Measurements from ENCODE around the gene OTOS. TPM values are rescaled to one million over a fixed set of nuclear protein-coding genes. Genes with fewer than 3 reads are reported as not detected.

The OTOS gene
- total and polyA plus RNA-seq, 4 donors = not detected

DNA sequence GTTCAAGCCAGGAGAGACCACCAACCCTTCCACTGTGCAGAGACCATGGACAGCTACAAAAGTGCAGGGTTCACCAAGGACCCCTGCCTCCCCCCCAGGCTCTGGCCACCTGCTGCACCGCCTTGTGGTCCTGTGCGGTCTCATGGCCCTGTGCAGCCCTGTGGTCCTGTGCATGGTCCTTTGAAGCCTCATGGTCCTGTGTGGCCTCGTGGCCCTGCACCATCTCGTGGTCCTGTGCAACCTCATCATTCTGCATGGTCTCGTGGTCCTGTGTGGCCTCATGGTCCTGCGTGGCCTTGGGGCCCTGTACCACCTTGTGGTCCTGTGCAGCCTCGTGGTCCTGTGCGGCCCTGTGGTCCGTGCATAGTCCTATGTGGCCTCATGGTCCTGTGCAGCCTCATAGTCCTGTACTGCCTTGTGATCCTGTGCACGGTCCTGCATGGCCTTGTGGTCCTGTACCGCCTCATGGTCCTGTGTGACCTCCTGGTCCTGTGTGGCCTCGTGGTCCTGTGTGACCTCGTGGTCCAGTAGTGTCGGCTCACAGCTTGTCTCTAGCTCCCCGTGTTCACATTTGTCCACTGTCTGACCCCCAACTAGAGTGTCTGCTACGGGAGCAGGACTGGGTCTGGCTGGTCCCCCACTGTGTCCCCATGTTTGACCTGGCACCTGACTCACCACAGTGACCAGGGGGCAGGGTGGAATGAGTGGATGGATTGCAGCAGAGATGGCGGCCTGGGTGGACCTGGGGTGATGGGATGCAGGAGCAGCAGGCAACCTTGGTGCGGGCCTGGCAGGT lies 20.0 kb upstream of the OTOS start:
- no peaks in the 10 kb centered on the region for H3K36me3 ChIP-seq (ENCODE audit: control insufficient read depth in 4 of 4, insufficient read depth in 3 of 4, low read depth in 1 of 4, low read length in 3 of 4)
- TF ChIP-seq TAF1 (conservative IDR thresholded peaks at IDR 0.05) (no peak), HNF4A (conservative IDR thresholded peaks at IDR 0.05) (no peak), EGR1 (IDR thresholded peaks at IDR 0.05; ENCODE audit: low read depth in 2 of 2) (no peak)
- TF ChIP-seq, protein P1, sequence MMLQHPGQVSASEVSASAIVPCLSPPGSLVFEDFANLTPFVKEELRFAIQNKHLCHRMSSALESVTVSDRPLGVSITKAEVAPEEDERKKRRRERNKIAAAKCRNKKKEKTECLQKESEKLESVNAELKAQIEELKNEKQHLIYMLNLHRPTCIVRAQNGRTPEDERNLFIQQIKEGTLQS (IDR thresholded peaks at IDR 0.05) = no peak
- no peaks in the 10 kb centered on the region for H3K27me3 ChIP-seq (ENCODE audit: control insufficient read depth in 4 of 4, insufficient read depth in 4 of 4, low read length in 3 of 4)
- H3K4me1 ChIP-seq (ENCODE audit: control insufficient read depth in 4 of 4, insufficient read depth in 4 of 4, low read length in 3 of 4) = no peaks in the 10 kb centered on the region
- H3K9me3 ChIP-seq (ENCODE audit: control insufficient read depth in 4 of 4, low read length in 3 of 4) = no peaks in the 10 kb centered on the region
- H3K27ac ChIP-seq (ENCODE audit: low read depth in 1 of 2, low read length in 2 of 2) = no peak overlapping the region
- no peak overlapping the region for H3K4me3 ChIP-seq (ENCODE audit: low read depth in 1 of 3, low read length in 3 of 3)
- no peak for DNase-seq (ENCODE audit: low spot score)
- 87% methylated on average over 18 of the region's 18 CpGs for WGBS
- H3K9ac ChIP-seq (ENCODE audit: low read depth in 1 of 2, low read length in 2 of 2) = no peak overlapping the region

DNA sequence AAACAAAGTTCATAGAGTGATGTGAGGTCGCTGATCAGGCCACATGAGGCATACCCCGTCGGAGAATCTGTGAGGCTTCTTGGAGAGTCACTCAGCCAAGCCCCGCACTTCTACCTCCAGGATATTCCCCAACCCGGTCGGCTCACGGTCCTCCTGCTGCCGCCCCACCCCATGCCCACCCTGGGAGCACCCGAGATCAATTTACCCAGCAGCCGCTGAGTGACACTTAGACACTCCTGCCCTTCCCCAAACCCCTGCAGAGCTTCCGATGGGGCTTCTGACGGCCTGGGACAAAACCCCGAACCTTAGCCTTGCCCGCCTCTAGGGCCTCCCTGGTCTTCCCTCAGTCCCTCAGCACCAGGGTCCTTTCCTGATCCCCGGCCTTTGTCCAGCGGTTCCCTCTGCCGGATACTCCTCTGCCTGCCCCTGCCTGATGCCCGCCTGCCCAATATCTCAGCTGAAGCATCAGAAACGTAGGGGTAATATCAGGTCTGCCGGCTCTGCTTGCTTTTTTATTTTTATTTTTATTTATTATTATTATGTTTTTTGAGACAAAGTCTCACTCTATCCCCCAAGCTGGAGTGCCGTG lies 18.9 kb upstream of the OTOS start:
- Histone ChIP-seq H3K9ac (ENCODE audit: low read depth in 1 of 2, low read length in 2 of 2) (no peak overlapping the region), H3K27ac (ENCODE audit: low read depth in 1 of 2, low read length in 2 of 2) (no peak overlapping the region), H3K4me1 (ENCODE audit: control insufficient read depth in 4 of 4, insufficient read depth in 4 of 4, low read length in 3 of 4) (no peaks in the 10 kb centered on the region), H3K36me3 (ENCODE audit: control insufficient read depth in 4 of 4, insufficient read depth in 3 of 4, low read depth in 1 of 4, low read length in 3 of 4) (no peaks in the 10 kb centered on the region), H3K27me3 (ENCODE audit: control insufficient read depth in 4 of 4, insufficient read depth in 4 of 4, low read length in 3 of 4) (no peaks in the 10 kb centered on the region), H3K4me3 (ENCODE audit: low read depth in 1 of 3, low read length in 3 of 3) (no peak overlapping the region), H3K9me3 (ENCODE audit: control insufficient read depth in 4 of 4, low read length in 3 of 4) (no peaks in the 10 kb centered on the region)
- 77% methylated on average over 21 of the region's 21 CpGs for WGBS
- no peak for DNase-seq (ENCODE audit: low spot score)
- TF ChIP-seq, protein P2, sequence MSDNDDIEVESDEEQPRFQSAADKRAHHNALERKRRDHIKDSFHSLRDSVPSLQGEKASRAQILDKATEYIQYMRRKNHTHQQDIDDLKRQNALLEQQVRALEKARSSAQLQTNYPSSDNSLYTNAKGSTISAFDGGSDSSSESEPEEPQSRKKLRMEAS (IDR thresholded peaks at IDR 0.05) = no peak
- TF ChIP-seq HNF4A (conservative IDR thresholded peaks at IDR 0.05) (no peak), YY1 (IDR thresholded peaks at IDR 0.05) (no peak), RAD21 (IDR thresholded peaks at IDR 0.05) (no peak), FOXA1 (IDR thresholded peaks at IDR 0.05) (no peak)
- TF ChIP-seq, protein P3, sequence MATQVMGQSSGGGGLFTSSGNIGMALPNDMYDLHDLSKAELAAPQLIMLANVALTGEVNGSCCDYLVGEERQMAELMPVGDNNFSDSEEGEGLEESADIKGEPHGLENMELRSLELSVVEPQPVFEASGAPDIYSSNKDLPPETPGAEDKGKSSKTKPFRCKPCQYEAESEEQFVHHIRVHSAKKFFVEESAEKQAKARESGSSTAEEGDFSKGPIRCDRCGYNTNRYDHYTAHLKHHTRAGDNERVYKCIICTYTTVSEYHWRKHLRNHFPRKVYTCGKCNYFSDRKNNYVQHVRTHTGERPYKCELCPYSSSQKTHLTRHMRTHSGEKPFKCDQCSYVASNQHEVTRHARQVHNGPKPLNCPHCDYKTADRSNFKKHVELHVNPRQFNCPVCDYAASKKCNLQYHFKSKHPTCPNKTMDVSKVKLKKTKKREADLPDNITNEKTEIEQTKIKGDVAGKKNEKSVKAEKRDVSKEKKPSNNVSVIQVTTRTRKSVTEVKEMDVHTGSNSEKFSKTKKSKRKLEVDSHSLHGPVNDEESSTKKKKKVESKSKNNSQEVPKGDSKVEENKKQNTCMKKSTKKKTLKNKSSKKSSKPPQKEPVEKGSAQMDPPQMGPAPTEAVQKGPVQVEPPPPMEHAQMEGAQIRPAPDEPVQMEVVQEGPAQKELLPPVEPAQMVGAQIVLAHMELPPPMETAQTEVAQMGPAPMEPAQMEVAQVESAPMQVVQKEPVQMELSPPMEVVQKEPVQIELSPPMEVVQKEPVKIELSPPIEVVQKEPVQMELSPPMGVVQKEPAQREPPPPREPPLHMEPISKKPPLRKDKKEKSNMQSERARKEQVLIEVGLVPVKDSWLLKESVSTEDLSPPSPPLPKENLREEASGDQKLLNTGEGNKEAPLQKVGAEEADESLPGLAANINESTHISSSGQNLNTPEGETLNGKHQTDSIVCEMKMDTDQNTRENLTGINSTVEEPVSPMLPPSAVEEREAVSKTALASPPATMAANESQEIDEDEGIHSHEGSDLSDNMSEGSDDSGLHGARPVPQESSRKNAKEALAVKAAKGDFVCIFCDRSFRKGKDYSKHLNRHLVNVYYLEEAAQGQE (IDR thresholded peaks at IDR 0.05) = no peak
- TF ChIP-seq, protein P1 (IDR thresholded peaks at IDR 0.05) = no peak
- TF ChIP-seq, protein P4, sequence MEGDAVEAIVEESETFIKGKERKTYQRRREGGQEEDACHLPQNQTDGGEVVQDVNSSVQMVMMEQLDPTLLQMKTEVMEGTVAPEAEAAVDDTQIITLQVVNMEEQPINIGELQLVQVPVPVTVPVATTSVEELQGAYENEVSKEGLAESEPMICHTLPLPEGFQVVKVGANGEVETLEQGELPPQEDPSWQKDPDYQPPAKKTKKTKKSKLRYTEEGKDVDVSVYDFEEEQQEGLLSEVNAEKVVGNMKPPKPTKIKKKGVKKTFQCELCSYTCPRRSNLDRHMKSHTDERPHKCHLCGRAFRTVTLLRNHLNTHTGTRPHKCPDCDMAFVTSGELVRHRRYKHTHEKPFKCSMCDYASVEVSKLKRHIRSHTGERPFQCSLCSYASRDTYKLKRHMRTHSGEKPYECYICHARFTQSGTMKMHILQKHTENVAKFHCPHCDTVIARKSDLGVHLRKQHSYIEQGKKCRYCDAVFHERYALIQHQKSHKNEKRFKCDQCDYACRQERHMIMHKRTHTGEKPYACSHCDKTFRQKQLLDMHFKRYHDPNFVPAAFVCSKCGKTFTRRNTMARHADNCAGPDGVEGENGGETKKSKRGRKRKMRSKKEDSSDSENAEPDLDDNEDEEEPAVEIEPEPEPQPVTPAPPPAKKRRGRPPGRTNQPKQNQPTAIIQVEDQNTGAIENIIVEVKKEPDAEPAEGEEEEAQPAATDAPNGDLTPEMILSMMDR (IDR thresholded peaks at IDR 0.05; ENCODE audit: low read depth, low read length, missing input control) = no peak

All from liver (tissue), 9 donors.